K562 (cell line): ENCODE data around the gene PCDHA6. TPM values are rescaled to one million over a fixed set of nuclear protein-coding genes. Genes with fewer than 3 reads are reported as not detected.

Experiments
- ATAC-seq: fragments of 200-7000 bp; cut with Tn5 transposase; 3 replicates; pipeline ENCODE4 v1.9.1; 2020; ENCODE audit warnings: moderate library complexity
- BruUV-seq: library from RNA; stranded (reverse); fragments of 400-500 nt; replicated peaks from 2 replicates; lab custom pipeline; 2021; lab: Mats Ljungman, UMichigan
- CTCF ChIA-PET: fragments of 300-600 bp; formaldehyde crosslinking; extraction: SDS; loops from one replicate; lab custom pipeline; 2021; ENCODE audit warnings: low intra/inter-chr PET ratio; lab: Yijun Ruan, JAX
- POLR2A ChIA-PET: fragments of 300-600, 350-650 bp; sonication (Branson Sonifier 250); formaldehyde crosslinking; extraction: SDS; loops from one replicate; lab custom pipeline; 2021; ENCODE audit warnings: antibody characterized with exemption, inconsistent platforms; lab: Yijun Ruan, JAX
- DNase-seq, 4 experiments: peaks; one replicate each; pipeline versions ENCODE4 v3.0.0 to v3.0.0-alpha.2; 2011 to 2018; ENCODE audit warnings: low spot score in 3 of 4, mixed read lengths in 3 of 4; ENCODE audit errors: extremely low read depth in 1 of 4
- FAIRE-seq: peaks from 2 replicates; lab custom pipeline; 2011; peaks lifted over from hg19 to GRCh38; lab: Jason Lieb, UNC
- H2AFZ ChIP-seq: 2 replicates; pipeline ENCODE4 v1.6.0; 2011; ENCODE audit warnings: low read depth, low read length, control low read depth, inconsistent platforms
- H3K27ac ChIP-seq: fragments of 200-600 bp; 3 replicates; pipeline ENCODE4 v1.8.0; 2011; ENCODE audit warnings: low read depth, mild to moderate bottlenecking, control low read depth, inconsistent platforms, low read length, moderate library complexity, mixed read lengths; ENCODE audit errors: extremely low read depth
- H3K27me3 ChIP-seq, 2 experiments: fragments of 300-600 bp in 1 of 2; 2 replicates in 1 of 2; 3 replicates in 1 of 2; pipeline versions ENCODE4 v1.6.0 to v1.8.0; 2011; ENCODE audit warnings: inconsistent platforms in 2 of 2, low read length in 2 of 2, mild to moderate bottlenecking in 1 of 2, mixed read lengths in 1 of 2, moderate library complexity in 1 of 2; ENCODE audit not compliant: control insufficient read depth in 2 of 2, insufficient read depth in 2 of 2
- H3K36me3 ChIP-seq: fragments of 300-600 bp; 3 replicates; pipeline ENCODE4 v1.8.0; 2011; ENCODE audit warnings: mild to moderate bottlenecking, low read length, inconsistent platforms; ENCODE audit not compliant: control insufficient read depth, insufficient read depth
- H3K4me1 ChIP-seq, 2 experiments: fragments of 200-600 bp in 1 of 2; replicated peaks in 1 of 2; 2 replicates in 1 of 2; 3 replicates in 1 of 2; pipeline versions ENCODE4 v1.5.1 to v1.8.0; 2011; ENCODE audit warnings: inconsistent platforms in 2 of 2, low read length in 2 of 2, mild to moderate bottlenecking in 1 of 2, mixed read lengths in 1 of 2, moderate library complexity in 1 of 2; ENCODE audit not compliant: control insufficient read depth in 2 of 2, insufficient read depth in 2 of 2
- H3K4me2 ChIP-seq: 2 replicates; pipeline ENCODE4 v1.6.1; 2011; ENCODE audit warnings: low read length, control low read depth, inconsistent platforms, mixed read lengths; ENCODE audit not compliant: insufficient read depth
- H3K4me3 ChIP-seq: fragments of 200-600 bp; sonication (generic), shearing (Covaris generic); 2 replicates; pipeline ENCODE4 v1.5.1; 2016; ENCODE audit warnings: control low read depth, inconsistent platforms
- H3K79me2 ChIP-seq: fragments of 200-600 bp; 3 replicates; pipeline ENCODE4 v1.8.0; 2011; ENCODE audit warnings: low read length, inconsistent platforms; ENCODE audit not compliant: control insufficient read depth, insufficient read depth
- H3K9ac ChIP-seq, 2 experiments: 2 replicates each; pipeline versions ENCODE4 v1.6.0 to v1.6.1; 2011; ENCODE audit warnings: low read depth in 2 of 2, low read length in 2 of 2, control low read depth in 1 of 2, inconsistent platforms in 1 of 2, mild to moderate bottlenecking in 1 of 2, mixed read lengths in 1 of 2; ENCODE audit not compliant: insufficient read depth in 1 of 2
- H3K9me1 ChIP-seq: one replicate; pipeline ENCODE4 v1.6.0; 2011; ENCODE audit warnings: inconsistent platforms, mild to moderate bottlenecking, low read length, moderate library complexity; ENCODE audit not compliant: control insufficient read depth, insufficient read depth
- H3K9me3 ChIP-seq: replicated peaks from 2 replicates; pipeline ENCODE4 v1.5.1; 2011; ENCODE audit warnings: low read depth, low read length, inconsistent platforms; ENCODE audit not compliant: control insufficient read depth, insufficient read depth
- H4K20me1 ChIP-seq: replicated peaks from 2 replicates; pipeline ENCODE4 v1.6.1; 2011; ENCODE audit warnings: low read length, inconsistent platforms, mixed read lengths; ENCODE audit not compliant: control insufficient read depth, insufficient read depth
- CHD4 ChIP-seq: fragments of 200-600 bp; sonication (generic); IDR thresholded peaks from 3 replicates; pipeline ENCODE4 v1.6.1; 2012; ENCODE audit warnings: low read depth, mild to moderate bottlenecking, mixed read lengths, low read length, inconsistent platforms; ENCODE audit not compliant: insufficient read depth, insufficient replicate concordance, poor library complexity, severe bottlenecking
- CTCF ChIP-seq, 3 experiments: IDR thresholded peaks in 2 of 3; conservative IDR thresholded peaks in 1 of 3; 2 replicates each; pipeline ENCODE4 v1.5.1; 2011 to 2012; ENCODE audit warnings: low read length in 3 of 3, mild to moderate bottlenecking in 3 of 3, control low read depth in 2 of 3, improper control_type of control experiment in 1 of 3, inconsistent platforms in 1 of 3, low read depth in 1 of 3, mixed read lengths in 1 of 3, moderate library complexity in 1 of 3; ENCODE audit not compliant: insufficient read depth in 2 of 3
- E2F3 ChIP-seq: fragments of 250-450 bp; sonication (Bioruptor Pico); IDR thresholded peaks from 2 replicates; pipeline ENCODE4 v1.4.0; 2020; ENCODE audit warnings: mild to moderate bottlenecking
- RAD21 ChIP-seq, 2 experiments: fragments of 250-450 bp in 1 of 2; fragments of 450-650 bp in 1 of 2; sonication (Bioruptor Pico) in 1 of 2; formaldehyde crosslinking in 1 of 2; IDR thresholded peaks in 1 of 2; conservative IDR thresholded peaks in 1 of 2; 2 replicates each; pipeline versions ENCODE4 v1.4.0 to v1.8.0; 2020 to 2022; ENCODE audit warnings: mild to moderate bottlenecking in 2 of 2, moderate library complexity in 1 of 2
- TFAM ChIP-seq: fragments of 250-450 bp; sonication (Bioruptor Pico); conservative IDR thresholded peaks from 2 replicates; pipeline ENCODE4 v1.5.0; 2021; ENCODE audit warnings: mild to moderate bottlenecking, moderate library complexity
- ZNF124 ChIP-seq: sonication (generic); formaldehyde crosslinking; IDR thresholded peaks from 2 replicates; pipeline ENCODE4 v1.8.1; 2022; ENCODE audit warnings: missing genetic modification reagents
- ZNF79 ChIP-seq: fragments of 250-450 bp; sonication (Bioruptor Pico); IDR thresholded peaks from 2 replicates; pipeline ENCODE4 v1.4.0; 2020; ENCODE audit warnings: low read depth, mild to moderate bottlenecking, moderate library complexity
- WGBS: fragments of 100-300 bp; shearing (Covaris generic); methylation state at CpG from one replicate; pipeline ENCODE4 v1.1.6; 2016; ENCODE audit warnings: low coverage, mixed read lengths; ENCODE audit not compliant: insufficient coverage; ENCODE audit errors: missing lambda C conversion rate; 5-methylcytosine and 5-hydroxymethylcytosine counted together
- in situ Hi-C: fragments of 300-500 bp; cut with MboI; formaldehyde crosslinking; loops from 4 replicates; pipeline ENCODE4 v1.15.0; 2018; ENCODE audit warnings: inconsistent platforms, mixed read lengths
- intact Hi-C: fragments of 100-400 bp; cut with micrococcal nuclease; formaldehyde crosslinking; loops from 2 replicates; pipeline ENCODE4 v1.14.2; 2022
- polyA plus RNA-seq, 8 experiments: library from polyadenylated mRNA; depleted of rRNA in 4 of 8; stranded (reverse) in 5 of 8; unstranded in 3 of 8; fragments of >200 nt; fragmentation: Nextera tagmentation in 2 of 8; fragmentation: Illumina TruSeq in 1 of 8; extraction: Ambion mirVana in 2 of 8; extraction: Trizol in 1 of 8; gene quantifications; 2 replicates each; pipeline versions ENCODE4 v1.2.1 to v1.2.3, GENCODE V29; 2011 to 2014; ENCODE audit warnings: inconsistent platforms in 1 of 8, missing spikeins in 1 of 8
- total RNA-seq, 7 experiments: library from RNA; depleted of rRNA in 6 of 7; stranded (reverse); fragments of >200 nt in 6 of 7; fragmentation: Illumina TruSeq in 2 of 7; extraction: Trizol in 2 of 7; gene quantifications; 2 replicates each; pipeline versions ENCODE4 v1.2.1 to v1.2.3, GENCODE V29; 2011 to 2021; ENCODE audit warnings: low replicate concordance in 1 of 7

PCDHA6 gene
- total and polyA plus RNA-seq, 9 of the 15 experiments (the other 6 are each of a cell fraction or from before 2014, with no cell fraction given), result not detected

- no peaks in the 10 kb centered on the region for H3K79me2 ChIP-seq
- TF ChIP-seq RAD21 (CRISPR knock-in tag; conservative IDR thresholded peaks at IDR 0.05 in 1 of 2, IDR thresholded peaks at IDR 0.05 in 1 of 2) (peak in 1 of 2 experiments; percentile 26; a peak in 1 of 4 replicates), CTCF (IDR thresholded peaks at IDR 0.05 in 2 of 3, conservative IDR thresholded peaks at IDR 0.05 in 1 of 3; ENCODE audit: insufficient read depth in 2 of 3, low read depth in 1 of 3, low read length in 3 of 3) (peak; percentile 13 to 47 (median 24); a peak in 2 of 6 replicates), E2F3 (no peak), ZNF79 (CRISPR knock-in tag) (no peak), ZNF124 (CRISPR knock-in tag) (no peak), CHD4 (no peak), TFAM (CRISPR knock-in tag) (no peak)
- TF ChIP-seq, all 486 proteins: peak for 2
- FAIRE-seq (no peak), DNase-seq (peak in 2 of 4 experiments; percentile 7 to 19), ATAC-seq (peak; percentile 68; the same call in 2 of the 3 replicates)
- Histone ChIP-seq H3K4me3 (no peak within 1 kb of the TSS), H3K9me1 (no peaks in the 10 kb centered on the region), H3K4me1 (no peaks in the 10 kb centered on the region), H3K27ac (no peak within 1 kb of the TSS), H3K9ac (no peak within 1 kb of the TSS), H3K9me3 (no peaks in the 10 kb centered on the region), H4K20me1 (no peaks in the 10 kb centered on the region), H3K4me2 (no peak within 1 kb of the TSS), H3K36me3 (no peaks in the 10 kb centered on the region), H3K27me3 (no peaks in the 10 kb centered on the region), H2AFZ (no peak within 1 kb of the TSS)
- 2% methylated on average over 41 of the region's 41 CpGs for whole genome bisulfite sequencing
- POLR2A ChIA-PET, result interaction anchor here (0.6 kb wide), 1 partner anchor 11 kb away, joined by 3 read pairs; no protein-coding TSS in a partner anchor
- no TSS peak for BruUV-seq
- in situ Hi-C loops (no loop called here), intact Hi-C loops (loop anchor here (5.0 kb wide), 1 partner anchor 173 kb away; no protein-coding TSS in a partner anchor)
- CTCF ChIA-PET, result no interaction called here
Measured at GRCh38 chr5:140868721-140869554, 41.2 kb downstream of the PCDHA6 start, which contains the start of gene PCDHA11. PCDHA11 (plus strand) TSS chr5:140868957; CDS start chr5:140869104, 147 bp downstream.
